GM12878 (cell line): ENCODE results near the gene CASQ1. TPM values are rescaled to one million over a fixed set of nuclear protein-coding genes. Genes with fewer than 3 reads are reported as not detected.

Source experiments
- BCL3 ChIP-seq: IDR thresholded peaks from 2 replicates; pipeline ENCODE4 v1.6.1; 2011; ENCODE audit warnings: borderline replicate concordance, low read depth, mild to moderate bottlenecking, moderate library complexity, low read length; ENCODE audit not compliant: insufficient read depth, poor library complexity, severe bottlenecking
- BHLHE40 ChIP-seq, 2 experiments: fragments of 450-650 bp in 1 of 2; IDR thresholded peaks; 2 replicates each; pipeline ENCODE4 v1.6.1; 2011 to 2017; ENCODE audit warnings: low read depth in 2 of 2, borderline replicate concordance in 1 of 2, improper control_type of control experiment in 1 of 2, low read length in 1 of 2, mild to moderate bottlenecking in 1 of 2
- CEBPB ChIP-seq, 2 experiments: fragments of 150-350 bp in 1 of 2; IDR thresholded peaks; 2 replicates each; pipeline ENCODE4 v1.6.1; 2012 to 2014; ENCODE audit warnings: low read depth in 2 of 2, low read length in 2 of 2, borderline replicate concordance in 1 of 2, inconsistent platforms in 1 of 2
- FOS ChIP-seq: IDR thresholded peaks from 3 replicates; pipeline ENCODE4 v1.6.1; 2011; ENCODE audit warnings: borderline replicate concordance; ENCODE audit not compliant: insufficient read length; ENCODE audit errors: extremely low read depth
- FOXK2 ChIP-seq: fragments of 450-650 bp; IDR thresholded peaks from 2 replicates; pipeline ENCODE4 v1.6.1; 2017; ENCODE audit warnings: mild to moderate bottlenecking, moderate library complexity
- HCFC1 ChIP-seq: fragments of 150-350 bp; IDR thresholded peaks from 2 replicates; pipeline ENCODE4 v1.6.1; 2014; ENCODE audit warnings: low read length
- IKZF2 ChIP-seq, 2 experiments: fragments of 450-650 bp; IDR thresholded peaks; 2 replicates each; pipeline ENCODE4 v1.6.1; 2017; ENCODE audit warnings: mild to moderate bottlenecking in 2 of 2, moderate library complexity in 2 of 2
- NFYA ChIP-seq: IDR thresholded peaks from 2 replicates; pipeline ENCODE4 v1.6.1; 2011; ENCODE audit warnings: low read depth, mild to moderate bottlenecking, low read length, improper control_type of control experiment, borderline replicate concordance
- NFYB ChIP-seq: IDR thresholded peaks from 2 replicates; pipeline ENCODE4 v1.6.1; 2011; ENCODE audit warnings: low read depth, mild to moderate bottlenecking, low read length, improper control_type of control experiment, moderate library complexity; ENCODE audit not compliant: insufficient read depth
- PKNOX1 ChIP-seq: fragments of 450-650 bp; IDR thresholded peaks from 2 replicates; pipeline ENCODE4 v1.6.1; 2016; ENCODE audit warnings: mild to moderate bottlenecking
- PML ChIP-seq: IDR thresholded peaks from 2 replicates; pipeline ENCODE4 v1.6.1; 2012; ENCODE audit warnings: low read length, inconsistent platforms
- POLR2A ChIP-seq: IDR thresholded peaks from 2 replicates; pipeline ENCODE4 v1.6.1; 2011; ENCODE audit warnings: low read depth, mild to moderate bottlenecking, low read length
- REST ChIP-seq: IDR thresholded peaks from 2 replicates; pipeline ENCODE4 v1.6.1; 2012; ENCODE audit warnings: mild to moderate bottlenecking, low read depth, low read length
- RFX5 ChIP-seq: IDR thresholded peaks from 2 replicates; pipeline ENCODE4 v1.6.1; 2011; ENCODE audit warnings: low read depth, low read length, improper control_type of control experiment
- SIN3A ChIP-seq: IDR thresholded peaks from 2 replicates; pipeline ENCODE4 v1.6.1; 2012; ENCODE audit warnings: low read depth, low read length, improper control_type of control experiment
- SUPT20H ChIP-seq: IDR thresholded peaks from 2 replicates; pipeline ENCODE4 v1.6.1; 2011; ENCODE audit warnings: low read depth, mild to moderate bottlenecking, low read length, moderate library complexity, borderline replicate concordance; ENCODE audit not compliant: control insufficient read depth
- TARDBP ChIP-seq: IDR thresholded peaks from 2 replicates; pipeline ENCODE4 v1.6.1; 2016; ENCODE audit warnings: borderline replicate concordance
- TBL1XR1 ChIP-seq: IDR thresholded peaks from 2 replicates; pipeline ENCODE4 v1.6.1; 2012; ENCODE audit warnings: low read depth, low read length, improper control_type of control experiment
- TCF3 ChIP-seq: IDR thresholded peaks from 2 replicates; pipeline ENCODE4 v1.6.1; 2012; ENCODE audit warnings: low read depth, mild to moderate bottlenecking, low read length, borderline replicate concordance; ENCODE audit not compliant: insufficient read depth
- YY1 ChIP-seq: IDR thresholded peaks from 2 replicates; pipeline ENCODE4 v1.6.1; 2011; ENCODE audit warnings: low read depth, mild to moderate bottlenecking, low read length
- ZNF207 ChIP-seq: fragments of 450-650 bp; IDR thresholded peaks from 2 replicates; pipeline ENCODE4 v1.6.1; 2014; ENCODE audit warnings: antibody characterized with exemption, mild to moderate bottlenecking, borderline replicate concordance
- polyA plus RNA-seq, 11 experiments: library from polyadenylated mRNA; depleted of rRNA in 4 of 11; unstranded in 6 of 11; stranded (reverse) in 5 of 11; fragments of >200 nt; fragmentation: Nextera tagmentation in 4 of 11; fragmentation: Illumina TruSeq in 1 of 11; extraction: Ambion mirVana in 4 of 11; extraction: Trizol in 1 of 11; gene quantifications; 1 replicate in 1 of 11; 2 replicates in 10 of 11; pipeline versions ENCODE4 v1.2.1 to v1.2.3, GENCODE V29; 2011 to 2016; ENCODE audit warnings: inconsistent platforms in 2 of 11, missing spikeins in 2 of 11, low read depth in 1 of 11
- total RNA-seq, 4 experiments: library from RNA; depleted of rRNA in 3 of 4; stranded (reverse); fragments of >200 nt in 3 of 4; fragmentation: Illumina TruSeq in 1 of 4; extraction: Trizol in 1 of 4; gene quantifications; 2 replicates each; pipeline versions ENCODE4 v1.2.1 to v1.2.3, GENCODE V29; 2013 to 2021

CASQ1 gene
- total and polyA plus RNA-seq, 10 of the 15 experiments (the other 5 are each of a cell fraction or from before 2014, with no cell fraction given) = 0.10 to 0.77 (median 0.34) TPM

- TF ChIP-seq PKNOX1 (peak; percentile 75), RFX5 (no peak), REST (no peak), FOXK2 (no peak), CEBPB (IDR thresholded peaks at IDR 0.05; ENCODE audit: borderline replicate concordance in 1 of 2, low read depth in 2 of 2, low read length in 2 of 2) (0 out of 4 replicates have a peak, but pooled peaks of 1 of the 2 experiments have one; percentile 67), YY1 (no peak), NFYA (no peak), FOS (no peak), TCF3 (no peak; the same call in 1 of the 2 replicates), PML (no peak), IKZF2 (IDR thresholded peaks at IDR 0.05) (peak; percentile 87 to 89), NFYB (no peak), SIN3A (no peak), POLR2A (no peak), ZNF207 (no peak), TARDBP (no peak), BHLHE40 (IDR thresholded peaks at IDR 0.05; ENCODE audit: borderline replicate concordance in 1 of 2, low read depth in 2 of 2, low read length in 1 of 2) (peak; percentile 76 to 79; a peak in 3 of 4 replicates), SUPT20H (no peak), BCL3 (peak; percentile 91), TBL1XR1 (0 out of 2 replicates have a peak, but pooled peaks have one; percentile 41), HCFC1 (no peak)
Observed at GRCh38 chr1:160169553-160170399, 20.6 kb upstream of the CASQ1 start (continued).
